Measurements from ENCODE around the gene GPR15. TPM values are rescaled to one million over a fixed set of nuclear protein-coding genes. Genes with fewer than 3 reads are reported as not detected.

GPR15 gene
- total and polyA plus RNA-seq, 10 of the 15 experiments (the other 5 are each of a cell fraction or from before 2014, with no cell fraction given): 70.7 to 150 (median 115) TPM

- SMC1A ChIA-PET (ENCODE audit: uncharacterized antibody, unreplicated experiment): interaction anchor here (1.0 kb wide), 1 partner anchor 15 kb away, joined by 3 read pairs; no protein-coding TSS in a partner anchor
- FAIRE-seq (no peak), ATAC-seq (no peak), DNase-seq (ENCODE audit: low read depth, low spot score) (no peak)
- RAD21 ChIA-PET (ENCODE audit: unreplicated experiment): no interaction called here
- no peaks in the 10 kb centered on the region for H3K27me3 ChIP-seq (replicated peaks in 1 of 2; ENCODE audit: control insufficient read depth in 2 of 2, insufficient read depth in 2 of 2, low read length in 1 of 2)
- POLR2A ChIA-PET: no interaction called here
- H3K4me1 ChIP-seq (ENCODE audit: control insufficient read depth, insufficient read depth, low read length): peaks cover 9% of the 10 kb centered on the region
- TF ChIP-seq FOXM1 (IDR thresholded peaks at IDR 0.05; ENCODE audit: low read depth, low read length): no peak
- TF ChIP-seq ZBED1 (IDR thresholded peaks at IDR 0.05; ENCODE audit: borderline replicate concordance): 0 out of 2 replicates have a peak, but pooled peaks have one; percentile 14
- H4K20me1 ChIP-seq (ENCODE audit: control insufficient read depth, insufficient read depth): no peaks in the 10 kb centered on the region
- no peak overlapping the region for H3K4me3 ChIP-seq
- CTCF ChIA-PET: interaction anchor here (0.9 to 1.6 kb wide), 3 partner anchors 10 to 236 kb away, joined by 4 to 9 read pairs (median 4); partner anchors contain the start of gene CPOX
- no peak overlapping the region for H3K27ac ChIP-seq (ENCODE audit: control insufficient read depth, insufficient read depth)
- H3K9me3 ChIP-seq (replicated peaks; ENCODE audit: control insufficient read depth, insufficient read depth, low read length): no peaks in the 10 kb centered on the region; the same call in 1 of the 3 replicates
- no TSS peak for BruUV-seq (replicated peaks)
- WGBS (ENCODE audit: insufficient coverage, insufficient replicate concordance, low lambda C conversion rate, missing lambda C conversion rate): 69% methylated on average over 4 of the region's 4 CpGs
- H2AFZ ChIP-seq (ENCODE audit: control insufficient read depth, low read depth, low read length): no peak overlapping the region
- intact Hi-C loops (cut with micrococcal nuclease; ENCODE audit: unreplicated experiment): loop anchor here (5.0 kb wide), 1 partner anchor 235 kb away; no protein-coding TSS in a partner anchor
- peaks cover 7 to 31% of the 10 kb centered on the region in 2 experiments for H3K36me3 ChIP-seq (ENCODE audit: control insufficient read depth in 2 of 2, insufficient read depth in 2 of 2, low read length in 1 of 2)
- no peak overlapping the region for H3K9ac ChIP-seq (ENCODE audit: control insufficient read depth, insufficient read depth, low read length)
- H3K79me2 ChIP-seq (ENCODE audit: control insufficient read depth, insufficient read depth, low read length): peaks cover 24% of the 10 kb centered on the region
- in situ Hi-C loops (cut with MboI): no loop called here
- H3K4me2 ChIP-seq (ENCODE audit: control insufficient read depth, insufficient read depth): no peak overlapping the region
These were observed 45.6 kb downstream of the GPR15 start for GRCh38 chr3:98577178-98577895.

DNA sequence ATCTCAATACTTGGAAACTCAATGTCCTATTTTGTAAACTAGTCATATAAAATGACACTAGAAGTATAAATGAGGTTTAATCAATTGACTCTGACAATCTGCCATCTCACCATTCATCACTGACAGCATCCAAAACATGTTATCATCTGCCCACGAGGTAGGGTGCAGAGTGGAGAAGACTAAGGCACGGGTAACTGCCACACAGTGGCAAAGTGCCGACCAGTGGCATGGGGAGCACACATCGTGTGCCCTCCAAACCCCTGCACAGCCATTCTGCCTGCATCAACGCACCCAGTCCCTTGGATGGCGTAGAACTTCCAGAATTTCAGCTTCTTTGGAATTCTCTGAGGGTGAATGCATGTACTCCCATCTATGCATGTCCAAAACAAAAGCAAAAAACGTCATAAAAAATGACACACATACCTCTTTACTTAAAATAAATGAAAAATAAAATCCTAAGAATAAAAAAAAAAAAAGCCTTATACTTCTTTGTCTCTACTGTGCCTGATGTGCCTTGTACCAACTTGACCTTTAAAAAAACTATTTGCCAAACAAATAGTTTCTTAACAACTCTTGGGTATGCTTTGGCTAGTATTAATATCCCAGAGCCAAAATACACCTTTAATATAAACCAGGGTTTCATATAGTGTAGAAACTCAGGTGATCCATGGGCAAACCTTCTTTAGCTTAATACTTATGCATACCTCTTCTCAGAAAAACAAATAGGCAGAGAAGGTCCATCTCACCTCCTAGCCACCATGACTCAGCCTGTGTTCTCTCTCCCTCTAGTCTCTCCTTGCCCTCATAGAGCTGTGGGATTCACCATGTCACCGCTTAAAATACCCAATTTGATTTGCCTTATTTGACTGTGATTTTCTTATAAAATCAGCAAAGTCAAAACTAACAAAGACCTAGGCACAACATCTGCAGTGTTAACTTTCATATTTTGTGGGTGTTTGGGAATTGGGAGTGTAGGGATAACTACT, 48.9 kb downstream of the GPR15 start:
- ChIA-PET RAD21 (ENCODE audit: unreplicated experiment) (interaction anchor here (1.2 kb wide), 1 partner anchor 9 kb away, joined by 5 read pairs; no protein-coding TSS in a partner anchor), POLR2A (interaction anchor here (1.1 to 1.4 kb wide), 2 partner anchors 8 to 13 kb away, joined by 3 to 6 read pairs; partner anchors contain the start of gene CPOX), SMC1A (ENCODE audit: uncharacterized antibody, unreplicated experiment) (interaction anchor here (0.9 to 1.7 kb wide), 7 partner anchors 9 to 394 kb away, joined by 3 to 10 read pairs (median 3); no protein-coding TSS in a partner anchor), CTCF (interaction anchor here (0.8 to 2.6 kb wide), 6 partner anchors 10 to 251 kb away, joined by 3 to 14 read pairs (median 4); no protein-coding TSS in a partner anchor)
- Histone ChIP-seq H4K20me1 (ENCODE audit: control insufficient read depth, insufficient read depth) (no peaks in the 10 kb centered on the region; the same call in 1 of the 2 replicates), H3K4me3 (no peak overlapping the region), H3K79me2 (ENCODE audit: control insufficient read depth, insufficient read depth, low read length) (peaks cover 31% of the 10 kb centered on the region), H3K9me3 (replicated peaks; ENCODE audit: control insufficient read depth, insufficient read depth, low read length) (no peaks in the 10 kb centered on the region; the same call in 1 of the 3 replicates), H3K27me3 (replicated peaks in 1 of 2; ENCODE audit: control insufficient read depth in 2 of 2, insufficient read depth in 2 of 2, low read length in 1 of 2) (no peaks in the 10 kb centered on the region), H2AFZ (ENCODE audit: control insufficient read depth, low read depth, low read length) (no peak overlapping the region), H3K27ac (ENCODE audit: control insufficient read depth, insufficient read depth) (no peak overlapping the region), H3K4me2 (ENCODE audit: control insufficient read depth, insufficient read depth) (no peak overlapping the region), H3K4me1 (ENCODE audit: control insufficient read depth, insufficient read depth, low read length) (no peaks in the 10 kb centered on the region), H3K36me3 (ENCODE audit: control insufficient read depth in 2 of 2, insufficient read depth in 2 of 2, low read length in 1 of 2) (peaks cover 7 to 45% of the 10 kb centered on the region in 2 experiments), H3K9ac (ENCODE audit: control insufficient read depth, insufficient read depth, low read length) (no peak overlapping the region)
- BruUV-seq (replicated peaks): no TSS peak
- intact Hi-C loops (cut with micrococcal nuclease; ENCODE audit: unreplicated experiment): no loop called here
- DNase-seq (ENCODE audit: low read depth, low spot score) (no peak), FAIRE-seq (no peak), ATAC-seq (no peak)
- in situ Hi-C loops (cut with MboI): no loop called here
- WGBS (ENCODE audit: insufficient coverage, insufficient replicate concordance, low lambda C conversion rate, missing lambda C conversion rate): 90% methylated on average over 8 of the region's 8 CpGs
- no peak for TF ChIP-seq JUND (IDR thresholded peaks at IDR 0.05; ENCODE audit: low read depth, low read length)
- TF ChIP-seq, protein P1, sequence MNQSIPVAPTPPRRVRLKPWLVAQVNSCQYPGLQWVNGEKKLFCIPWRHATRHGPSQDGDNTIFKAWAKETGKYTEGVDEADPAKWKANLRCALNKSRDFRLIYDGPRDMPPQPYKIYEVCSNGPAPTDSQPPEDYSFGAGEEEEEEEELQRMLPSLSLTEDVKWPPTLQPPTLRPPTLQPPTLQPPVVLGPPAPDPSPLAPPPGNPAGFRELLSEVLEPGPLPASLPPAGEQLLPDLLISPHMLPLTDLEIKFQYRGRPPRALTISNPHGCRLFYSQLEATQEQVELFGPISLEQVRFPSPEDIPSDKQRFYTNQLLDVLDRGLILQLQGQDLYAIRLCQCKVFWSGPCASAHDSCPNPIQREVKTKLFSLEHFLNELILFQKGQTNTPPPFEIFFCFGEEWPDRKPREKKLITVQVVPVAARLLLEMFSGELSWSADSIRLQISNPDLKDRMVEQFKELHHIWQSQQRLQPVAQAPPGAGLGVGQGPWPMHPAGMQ (IDR thresholded peaks at IDR 0.05; ENCODE audit: borderline replicate concordance): no peak
- no peak for TF ChIP-seq HCFC1 (IDR thresholded peaks at IDR 0.05; ENCODE audit: low read length)
- no peak for TF ChIP-seq MAX (IDR thresholded peaks at IDR 0.05; ENCODE audit: low read depth, low read length)
- TF ChIP-seq SUPT20H (IDR thresholded peaks at IDR 0.05; ENCODE audit: borderline replicate concordance, control insufficient read depth, low read depth, low read length): no peak
- TF ChIP-seq HDAC6 (IDR thresholded peaks at IDR 0.05; ENCODE audit: unreplicated experiment): no peak
- TF ChIP-seq SPI1 (IDR thresholded peaks at IDR 0.05; ENCODE audit: borderline replicate concordance, insufficient read depth, low read depth, low read length): no peak

Measured in GM12878 (cell line).